D721Med (cell line): ENCODE results near the gene PTPRG.

ENCODE experiments used
- DNase-seq: peaks from one replicate; pipeline ENCODE4 v3.0.0; 2011; ENCODE audit warnings: low spot score; ENCODE audit not compliant: insufficient read length
- FAIRE-seq: peaks from 2 replicates; lab custom pipeline; 2011; peaks lifted over from hg19 to GRCh38; lab: Jason Lieb, UNC
- CTCF ChIP-seq: IDR thresholded peaks from 2 replicates; pipeline ENCODE4 v1.5.1; 2012; ENCODE audit warnings: mild to moderate bottlenecking, control low read depth; ENCODE audit not compliant: insufficient read depth; ENCODE audit errors: missing control alignments

PTPRG gene

GRCh38 chr3:61562721-61563312, 1.4 kb downstream of the PTPRG start:
- TF ChIP-seq CTCF: no peak
- FAIRE-seq (no peak), DNase-seq (no peak)

GRCh38 chr3:61563313-61564271, 2.2 kb downstream of the PTPRG start:
- FAIRE-seq (no peak), DNase-seq (no peak)
- TF ChIP-seq CTCF: no peak

- TF ChIP-seq CTCF: peak; percentile 47
- no peak for DNase-seq
- FAIRE-seq: no peak
Observed at GRCh38 chr3:61564395-61565059, 3.2 kb downstream of the PTPRG start.

GRCh38 chr3:61565569-61565968, 4.2 kb downstream of the PTPRG start:
- DNase-seq: no peak
- no peak for FAIRE-seq
- no peak for TF ChIP-seq CTCF

GRCh38 chr3:61568127-61568526, 6.8 kb downstream of the PTPRG start:
- FAIRE-seq (no peak), DNase-seq (no peak)
- no peak for TF ChIP-seq CTCF

- DNase-seq: no peak
Observed at GRCh38 chr3:61569856-61570580, 8.6 kb downstream of the PTPRG start.

More at GRCh38 chr3:61569856-61570580, 8.6 kb downstream of the PTPRG start:
- FAIRE-seq: no peak
- no peak for TF ChIP-seq CTCF
